HepG2 (cell line): ENCODE results near the gene MALRD1.

Experiments used
- CBFB ChIP-seq: sonication (generic); formaldehyde crosslinking; IDR thresholded peaks from 2 replicates; pipeline ENCODE4 v1.4.0; 2020; ENCODE audit warnings: missing genetic modification reagents
- CCDC6 ChIP-seq: sonication (generic); formaldehyde crosslinking; IDR thresholded peaks from 2 replicates; pipeline ENCODE4 v1.8.1; 2022; ENCODE audit warnings: mild to moderate bottlenecking, missing genetic modification reagents, moderate library complexity
- CEBPB ChIP-seq: IDR thresholded peaks from 2 replicates; pipeline ENCODE4 v1.6.1; 2011; ENCODE audit warnings: low read depth, low read length, improper control_type of control experiment, borderline replicate concordance
- CHCHD3 ChIP-seq: sonication (generic); formaldehyde crosslinking; IDR thresholded peaks from 2 replicates; pipeline ENCODE4 v1.8.0; 2022; ENCODE audit warnings: mild to moderate bottlenecking, missing genetic modification reagents, moderate library complexity
- E2F5 ChIP-seq: sonication (generic); formaldehyde crosslinking; conservative IDR thresholded peaks from 2 replicates; pipeline ENCODE4 v1.4.0; 2020; ENCODE audit warnings: missing genetic modification reagents
- GLI4 ChIP-seq: sonication (generic); formaldehyde crosslinking; IDR thresholded peaks from 2 replicates; pipeline ENCODE4 v1.5.1; 2020; ENCODE audit warnings: missing genetic modification reagents, mild to moderate bottlenecking, moderate library complexity, borderline replicate concordance
- MTA3 ChIP-seq: sonication (generic); formaldehyde crosslinking; IDR thresholded peaks from 2 replicates; pipeline ENCODE4 v1.4.0; 2020; ENCODE audit warnings: missing genetic modification reagents
- NFKB2 ChIP-seq: sonication (generic); formaldehyde crosslinking; IDR thresholded peaks from 2 replicates; pipeline ENCODE4 v1.4.0; 2020; ENCODE audit warnings: missing genetic modification reagents, borderline replicate concordance
- POLR2A ChIP-seq, 2 experiments: IDR thresholded peaks; 2 replicates each; pipeline ENCODE4 v1.6.1; 2011; ENCODE audit warnings: low read depth in 2 of 2, low read length in 2 of 2, mild to moderate bottlenecking in 1 of 2, moderate library complexity in 1 of 2; ENCODE audit not compliant: insufficient read depth in 1 of 2
- ZFX ChIP-seq: sonication (generic); formaldehyde crosslinking; IDR thresholded peaks from 2 replicates; pipeline ENCODE4 v1.4.0; 2020; ENCODE audit warnings: mild to moderate bottlenecking, low read depth, missing genetic modification reagents, moderate library complexity
- ZNF776 ChIP-seq: sonication (generic); formaldehyde crosslinking; IDR thresholded peaks from 2 replicates; pipeline ENCODE4 v1.4.0; 2020; ENCODE audit warnings: mild to moderate bottlenecking, missing genetic modification reagents
- TF ChIP-seq, protein P1 (sequence below): sonication (generic); formaldehyde crosslinking; IDR thresholded peaks from 2 replicates; pipeline ENCODE4 v1.5.0; 2020; ENCODE audit warnings: mild to moderate bottlenecking, missing genetic modification reagents, moderate library complexity
- TF ChIP-seq, protein P2 (sequence below): sonication (generic); formaldehyde crosslinking; IDR thresholded peaks from 2 replicates; pipeline ENCODE4 v1.4.0; 2020; ENCODE audit warnings: missing genetic modification reagents

DNA sequence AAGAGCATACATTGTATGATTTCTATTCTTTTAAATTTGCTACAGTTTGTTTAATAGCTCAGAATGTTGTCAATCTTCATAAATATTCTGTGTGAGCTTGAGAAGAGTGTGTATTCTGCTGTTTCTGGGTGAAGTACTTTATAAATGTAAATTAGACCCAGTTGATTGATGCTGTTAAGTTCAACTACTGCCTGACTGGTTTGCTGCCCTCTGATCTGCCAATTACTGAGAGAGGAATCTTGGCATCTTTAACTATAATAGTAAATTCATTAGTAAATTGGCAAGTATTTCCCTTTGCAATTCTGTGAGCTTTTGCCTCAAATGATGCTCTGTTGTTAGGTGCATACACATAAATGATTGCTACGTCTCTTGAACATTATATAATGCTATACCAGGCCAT is 512.6 kb downstream of the MALRD1 start:
- no peak for TF ChIP-seq CCDC6 (CRISPR knock-in tag)
- no peak for TF ChIP-seq CHCHD3 (CRISPR knock-in tag)
- no peak for TF ChIP-seq E2F5 (CRISPR knock-in tag)
- TF ChIP-seq CBFB, result no peak
- TF ChIP-seq, protein P1, sequence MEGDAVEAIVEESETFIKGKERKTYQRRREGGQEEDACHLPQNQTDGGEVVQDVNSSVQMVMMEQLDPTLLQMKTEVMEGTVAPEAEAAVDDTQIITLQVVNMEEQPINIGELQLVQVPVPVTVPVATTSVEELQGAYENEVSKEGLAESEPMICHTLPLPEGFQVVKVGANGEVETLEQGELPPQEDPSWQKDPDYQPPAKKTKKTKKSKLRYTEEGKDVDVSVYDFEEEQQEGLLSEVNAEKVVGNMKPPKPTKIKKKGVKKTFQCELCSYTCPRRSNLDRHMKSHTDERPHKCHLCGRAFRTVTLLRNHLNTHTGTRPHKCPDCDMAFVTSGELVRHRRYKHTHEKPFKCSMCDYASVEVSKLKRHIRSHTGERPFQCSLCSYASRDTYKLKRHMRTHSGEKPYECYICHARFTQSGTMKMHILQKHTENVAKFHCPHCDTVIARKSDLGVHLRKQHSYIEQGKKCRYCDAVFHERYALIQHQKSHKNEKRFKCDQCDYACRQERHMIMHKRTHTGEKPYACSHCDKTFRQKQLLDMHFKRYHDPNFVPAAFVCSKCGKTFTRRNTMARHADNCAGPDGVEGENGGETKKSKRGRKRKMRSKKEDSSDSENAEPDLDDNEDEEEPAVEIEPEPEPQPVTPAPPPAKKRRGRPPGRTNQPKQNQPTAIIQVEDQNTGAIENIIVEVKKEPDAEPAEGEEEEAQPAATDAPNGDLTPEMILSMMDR (CRISPR knock-in tag), result no peak
- TF ChIP-seq ZNF776 (CRISPR knock-in tag), result no peak
- TF ChIP-seq, protein P2, sequence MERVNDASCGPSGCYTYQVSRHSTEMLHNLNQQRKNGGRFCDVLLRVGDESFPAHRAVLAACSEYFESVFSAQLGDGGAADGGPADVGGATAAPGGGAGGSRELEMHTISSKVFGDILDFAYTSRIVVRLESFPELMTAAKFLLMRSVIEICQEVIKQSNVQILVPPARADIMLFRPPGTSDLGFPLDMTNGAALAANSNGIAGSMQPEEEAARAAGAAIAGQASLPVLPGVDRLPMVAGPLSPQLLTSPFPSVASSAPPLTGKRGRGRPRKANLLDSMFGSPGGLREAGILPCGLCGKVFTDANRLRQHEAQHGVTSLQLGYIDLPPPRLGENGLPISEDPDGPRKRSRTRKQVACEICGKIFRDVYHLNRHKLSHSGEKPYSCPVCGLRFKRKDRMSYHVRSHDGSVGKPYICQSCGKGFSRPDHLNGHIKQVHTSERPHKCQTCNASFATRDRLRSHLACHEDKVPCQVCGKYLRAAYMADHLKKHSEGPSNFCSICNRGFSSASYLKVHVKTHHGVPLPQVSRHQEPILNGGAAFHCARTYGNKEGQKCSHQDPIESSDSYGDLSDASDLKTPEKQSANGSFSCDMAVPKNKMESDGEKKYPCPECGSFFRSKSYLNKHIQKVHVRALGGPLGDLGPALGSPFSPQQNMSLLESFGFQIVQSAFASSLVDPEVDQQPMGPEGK (CRISPR knock-in tag), result no peak
- TF ChIP-seq CEBPB, result no peak
- TF ChIP-seq ZFX, result no peak
- no peak for TF ChIP-seq NFKB2 (CRISPR knock-in tag)
- no peak for TF ChIP-seq MTA3 (CRISPR knock-in tag)
- TF ChIP-seq POLR2A (IDR thresholded peaks at IDR 0.05; ENCODE audit: insufficient read depth in 1 of 2, low read depth in 2 of 2, low read length in 2 of 2), result no peak
- no peak for TF ChIP-seq GLI4 (CRISPR knock-in tag)
